ENCODE data around the gene SMAD4. TPM values are rescaled to one million over a fixed set of nuclear protein-coding genes. Genes with fewer than 3 reads are reported as not detected.

Gene SMAD4
- total and polyA plus RNA-seq, 2 of the 13 experiments (the other 11 are each of a cell fraction or from before 2014, with no cell fraction given): 70.2 to 72.0 TPM

GRCh38 chr18:51038110-51038509 lies 8.1 kb downstream of the SMAD4 start (continued):
- TF ChIP-seq ZNF790 (CRISPR knock-in tag; IDR thresholded peaks at IDR 0.05; ENCODE audit: borderline replicate concordance) (no peak), ZNF282 (IDR thresholded peaks at IDR 0.05; ENCODE audit: partially characterized antibody) (no peak), ZXDC (CRISPR knock-in tag; IDR thresholded peaks at IDR 0.05) (no peak), CCDC6 (CRISPR knock-in tag; IDR thresholded peaks at IDR 0.05) (no peak), RFX1 (IDR thresholded peaks at IDR 0.05) (no peak), ZNF687 (CRISPR knock-in tag; IDR thresholded peaks at IDR 0.05) (no peak), ZNF550 (CRISPR knock-in tag; IDR thresholded peaks at IDR 0.05; ENCODE audit: borderline replicate concordance) (no peak), ZNF296 (CRISPR knock-in tag; conservative IDR thresholded peaks at IDR 0.05) (no peak), SNAI1 (CRISPR knock-in tag; IDR thresholded peaks at IDR 0.05; ENCODE audit: borderline replicate concordance) (no peak), TOE1 (CRISPR knock-in tag; IDR thresholded peaks at IDR 0.05) (no peak), SOX6 (IDR thresholded peaks at IDR 0.05) (no peak), SOX6 (CRISPR knock-in tag; IDR thresholded peaks at IDR 0.05) (peak; percentile 80), ZHX2 (IDR thresholded peaks at IDR 0.05; ENCODE audit: low read depth) (no peak), ZHX2 (CRISPR knock-in tag; IDR thresholded peaks at IDR 0.05; ENCODE audit: borderline replicate concordance) (no peak), MIER3 (CRISPR knock-in tag; IDR thresholded peaks at IDR 0.05; ENCODE audit: borderline replicate concordance) (no peak), NFIB (CRISPR knock-in tag; IDR thresholded peaks at IDR 0.05; ENCODE audit: borderline replicate concordance) (no peak), KAT2B (IDR thresholded peaks at IDR 0.05; ENCODE audit: borderline replicate concordance, low read depth, low read length) (no peak), ZBTB7B (CRISPR knock-in tag; IDR thresholded peaks at IDR 0.05) (no peak)
- TF ChIP-seq, protein P1, sequence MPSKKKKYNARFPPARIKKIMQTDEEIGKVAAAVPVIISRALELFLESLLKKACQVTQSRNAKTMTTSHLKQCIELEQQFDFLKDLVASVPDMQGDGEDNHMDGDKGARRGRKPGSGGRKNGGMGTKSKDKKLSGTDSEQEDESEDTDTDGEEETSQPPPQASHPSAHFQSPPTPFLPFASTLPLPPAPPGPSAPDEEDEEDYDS (CRISPR knock-in tag; IDR thresholded peaks at IDR 0.05): no peak
